GM19438 (cell line): Measurements from ENCODE around the gene FARS2.

ENCODE experiments used
- ATAC-seq: cut with Tn5 transposase; IDR thresholded peaks from one replicate; pipeline ENCODE4 v1.9.1; 2021; ENCODE audit warnings: low read depth; ENCODE audit not compliant: unreplicated experiment

Gene FARS2

DNA sequence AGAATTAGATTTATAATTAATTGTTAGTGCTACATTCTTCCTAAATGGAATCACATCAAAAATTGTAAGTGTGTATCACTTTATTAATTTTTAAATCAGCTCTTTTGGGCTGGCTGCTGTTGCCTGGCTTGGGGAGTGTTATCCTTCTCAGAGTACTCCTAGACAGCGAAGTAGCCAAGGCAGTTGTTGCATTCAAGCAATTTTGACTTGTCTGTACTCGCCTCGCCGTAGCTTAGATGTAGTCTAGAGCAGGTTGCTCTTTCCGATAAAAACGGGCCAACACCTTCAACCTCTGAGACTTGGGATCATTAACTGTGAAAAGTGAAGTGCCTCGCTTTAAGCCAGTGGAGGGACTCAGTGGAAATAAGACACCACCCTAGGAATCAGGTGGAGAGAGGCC, 151.3 kb downstream of the FARS2 start:
- ATAC-seq = no peak

DNA sequence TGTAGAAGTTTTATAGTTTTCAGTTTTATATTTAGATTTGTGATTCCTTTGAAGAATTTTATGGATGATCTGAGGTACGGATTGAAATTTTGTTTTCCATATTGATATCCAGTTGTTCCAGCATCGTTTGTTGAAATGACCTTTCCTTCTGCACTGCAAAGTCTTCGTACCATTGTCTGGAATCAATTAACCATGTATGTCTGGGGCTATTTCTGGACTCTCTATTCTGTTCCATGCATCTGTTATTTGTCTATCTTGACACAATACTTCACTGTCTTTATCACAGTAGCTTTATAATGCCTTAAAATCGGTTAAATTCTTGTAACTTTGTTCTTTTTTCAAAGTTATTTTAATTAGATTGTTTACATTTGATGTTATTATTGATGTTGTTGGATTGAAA, 154.9 kb downstream of the FARS2 start:
- ATAC-seq = no peak

DNA sequence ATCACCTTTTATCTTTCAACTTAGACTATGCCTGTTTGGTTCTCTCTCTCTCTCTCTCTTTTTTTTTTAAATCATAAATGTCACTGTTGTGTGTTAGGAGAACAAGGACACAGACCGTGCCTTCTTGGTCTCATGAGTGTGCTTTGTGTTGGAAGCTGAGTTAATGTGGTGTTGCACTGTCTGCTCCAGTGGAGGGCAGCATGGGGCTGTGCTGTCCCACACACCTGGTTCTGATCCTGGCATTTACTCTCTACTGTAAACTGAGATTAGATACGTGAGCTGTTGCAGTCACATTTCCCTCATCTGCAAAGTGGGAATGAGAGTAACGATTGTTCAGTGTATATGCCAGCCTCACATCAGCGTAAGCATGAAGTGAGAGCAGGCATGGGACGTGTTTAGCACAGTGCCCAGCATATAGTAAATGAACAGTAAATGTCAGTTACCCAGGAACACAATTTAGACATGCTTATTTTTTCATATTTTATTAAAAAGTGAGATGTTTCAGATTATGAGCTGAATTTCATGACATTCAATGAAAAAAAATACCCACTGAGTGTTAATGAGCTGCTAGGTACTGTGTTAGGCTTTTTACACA, 161.1 kb downstream of the FARS2 start:
- no peak for ATAC-seq

DNA sequence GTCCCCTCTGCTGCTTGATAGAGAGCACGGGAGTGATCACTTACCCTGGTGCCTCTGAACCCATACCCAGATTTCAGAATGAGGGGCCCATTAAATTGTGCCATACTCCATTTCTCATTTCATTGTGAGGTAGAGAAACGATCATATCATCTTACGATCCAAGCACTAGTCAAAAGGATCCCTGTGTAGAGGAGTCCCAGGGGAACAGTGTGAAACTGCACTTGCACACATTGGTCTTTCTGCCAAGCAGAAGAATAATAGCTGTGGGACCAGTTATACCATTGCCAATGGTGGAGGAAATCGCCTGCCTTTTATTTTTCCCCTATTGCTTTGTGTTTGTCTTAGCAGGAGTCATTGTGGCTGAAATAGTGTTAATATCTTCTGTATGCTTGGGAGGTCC, 161.9 kb downstream of the FARS2 start:
- no peak for ATAC-seq

DNA sequence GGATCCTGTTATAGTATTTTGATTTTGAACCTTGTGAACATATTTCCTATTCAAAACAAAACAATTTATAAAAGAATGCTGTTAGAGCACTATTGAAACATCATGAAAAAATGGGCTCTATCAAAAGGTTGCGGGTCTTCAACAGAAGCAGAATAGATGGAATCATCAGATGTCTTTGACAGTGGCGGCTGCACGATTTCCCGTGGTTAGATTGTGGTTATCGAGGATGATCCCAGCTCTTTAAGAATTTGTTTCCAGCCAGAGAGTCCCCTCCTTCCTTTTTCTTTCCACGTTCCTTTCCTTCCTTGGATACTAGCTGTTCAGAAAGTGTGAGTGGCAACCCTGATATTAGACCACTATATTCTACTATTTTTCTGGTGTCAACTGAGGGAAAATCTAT, 163.4 kb downstream of the FARS2 start:
- ATAC-seq = no peak

DNA sequence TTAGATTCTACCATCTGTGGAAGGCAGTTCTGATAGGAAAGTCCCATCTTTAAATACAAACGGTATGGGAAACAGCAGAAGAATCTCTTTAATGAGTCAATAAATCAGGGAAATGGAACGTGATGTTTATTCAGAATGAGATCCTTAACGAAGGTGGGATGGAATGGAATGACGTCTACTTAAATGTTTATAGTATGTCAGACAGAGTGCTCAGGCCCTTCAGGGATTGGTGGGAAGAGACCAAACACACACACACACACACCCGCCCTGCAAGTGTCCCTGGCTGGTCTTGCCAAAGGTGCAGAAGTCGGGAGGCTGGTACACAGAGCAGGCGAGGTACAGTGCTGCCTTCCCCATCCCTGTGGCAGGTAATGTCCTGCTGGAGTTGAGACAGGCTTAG, 164.0 kb downstream of the FARS2 start:
- no peak for ATAC-seq

DNA sequence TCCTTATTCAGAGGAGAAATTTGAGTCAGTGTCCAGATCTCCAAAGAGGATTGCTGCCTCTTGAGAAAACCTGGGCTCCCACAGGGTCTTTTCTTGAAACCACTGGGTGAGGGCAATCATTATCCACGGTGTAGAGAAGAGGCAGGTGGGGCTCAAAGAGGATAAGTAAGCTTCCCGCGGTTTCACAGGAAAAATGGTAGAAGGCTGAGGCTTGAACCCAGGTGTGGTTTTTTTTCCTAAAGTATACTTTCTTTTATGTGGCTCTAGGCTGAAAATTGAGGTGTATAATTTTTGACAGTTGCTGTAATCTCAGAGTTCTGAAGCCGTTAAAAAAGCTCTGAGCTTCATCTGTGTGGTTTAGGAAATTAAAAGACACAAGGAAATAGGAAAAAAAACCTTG, 164.5 kb downstream of the FARS2 start:
- ATAC-seq = no peak

DNA sequence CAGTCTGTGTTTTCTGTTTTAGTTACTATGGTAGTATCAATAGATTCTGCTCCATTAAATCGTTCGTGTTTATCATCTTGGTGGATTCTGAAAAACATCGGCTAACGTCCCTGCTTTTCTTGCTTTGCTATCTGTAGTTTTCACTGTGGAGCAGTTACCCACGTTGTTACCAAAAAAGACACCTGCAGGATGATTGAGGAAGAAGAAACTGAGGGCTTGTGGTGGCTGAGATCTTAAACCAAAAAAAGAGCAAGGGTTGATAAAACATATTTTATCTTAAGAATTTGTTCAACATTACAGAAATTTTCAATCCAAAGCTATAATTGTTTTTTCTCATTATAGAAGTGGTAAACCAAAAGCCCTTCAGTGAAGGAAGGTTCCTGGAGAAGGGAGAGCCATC, 166.3 kb downstream of the FARS2 start:
- ATAC-seq = no peak

DNA sequence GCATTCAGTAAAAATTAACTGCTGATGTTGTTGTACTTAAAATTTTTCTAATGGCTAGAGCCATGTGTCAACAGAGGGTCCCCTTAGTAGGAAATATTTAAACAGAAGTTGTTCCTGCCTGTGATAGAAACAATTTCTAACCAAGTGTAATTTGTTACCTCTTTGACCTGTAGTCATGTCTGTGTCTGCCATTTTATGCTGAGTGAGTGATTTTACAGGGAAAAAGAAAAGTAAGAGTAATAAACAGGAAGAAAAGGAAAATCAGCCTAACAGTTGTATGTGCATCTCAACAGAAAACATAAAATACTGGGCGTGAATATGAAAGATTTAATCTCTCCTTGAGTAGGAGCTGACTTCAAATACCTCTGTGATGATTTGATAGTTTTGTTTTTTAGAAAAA, 172.0 kb downstream of the FARS2 start:
- no peak for ATAC-seq

DNA sequence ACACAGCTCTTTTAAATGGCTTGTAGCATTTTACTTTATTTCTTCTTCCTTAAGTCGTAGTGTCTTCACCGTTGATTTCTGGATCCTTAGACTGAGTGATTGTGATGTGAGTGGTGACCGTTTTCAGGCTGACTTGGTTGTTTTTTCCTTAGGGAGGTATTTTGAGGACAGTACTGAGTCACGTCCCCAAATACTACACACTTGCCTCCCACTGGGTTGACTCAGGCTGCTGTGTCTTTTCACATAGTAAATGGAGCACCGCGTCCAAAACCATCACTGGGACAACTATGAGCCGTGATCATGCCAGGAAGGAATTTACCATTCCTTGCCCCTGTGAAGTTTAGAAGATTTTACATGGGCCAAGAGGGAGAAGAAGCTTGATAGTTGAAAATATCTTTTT, 174.1 kb downstream of the FARS2 start:
- no peak for ATAC-seq

DNA sequence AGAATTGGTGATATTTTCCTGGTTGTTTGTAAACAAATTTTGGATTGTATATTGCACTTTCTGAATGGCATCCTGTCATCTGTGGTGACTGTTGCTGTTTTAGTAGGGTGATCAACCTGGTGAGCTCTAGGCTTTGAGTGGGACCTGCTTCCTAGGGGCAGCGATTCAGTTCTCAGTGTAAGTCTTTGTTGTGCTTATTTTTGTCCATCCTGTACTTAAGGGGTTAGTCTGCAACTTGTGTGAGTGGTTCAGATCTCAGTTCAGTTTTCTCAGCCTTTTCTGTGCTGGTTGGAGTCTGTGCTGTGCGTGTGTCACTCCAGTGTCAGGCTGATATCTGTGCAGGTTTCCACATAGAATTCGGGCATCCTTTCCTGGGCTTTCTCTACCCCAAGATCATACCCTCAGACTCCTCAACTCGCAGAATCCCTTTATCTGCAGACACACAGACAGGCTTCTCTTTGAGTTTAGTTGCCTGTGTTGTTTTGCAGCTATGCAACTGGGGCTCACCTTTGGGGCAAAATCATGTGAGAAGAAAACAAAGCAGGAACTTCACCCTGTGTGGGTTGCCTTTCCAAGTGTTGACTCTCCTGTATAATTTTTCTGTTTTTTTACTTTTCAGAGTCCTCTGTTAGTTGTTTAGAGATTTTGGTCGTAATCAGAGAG, 177.7 kb downstream of the FARS2 start:
- ATAC-seq = no peak

DNA sequence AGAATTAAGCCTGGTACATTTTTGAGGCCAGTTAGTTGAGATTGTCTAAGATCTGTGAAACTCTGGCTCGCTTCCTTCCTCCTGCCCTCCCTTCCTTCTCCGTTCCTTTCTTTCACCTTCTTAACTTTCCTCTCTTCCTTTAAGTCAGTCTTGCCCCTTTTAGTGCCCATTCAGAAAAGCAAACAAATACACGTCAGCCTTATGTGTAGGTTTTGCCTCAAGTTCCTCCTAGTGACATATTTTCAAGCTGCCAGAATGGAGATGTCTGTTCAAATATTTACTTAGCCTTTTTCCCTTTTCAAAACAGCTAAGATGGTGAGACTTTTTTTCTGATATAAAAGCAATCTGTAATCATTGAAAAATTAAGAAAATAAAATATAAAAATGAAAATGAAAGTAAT, 178.4 kb downstream of the FARS2 start:
- ATAC-seq = no peak

DNA sequence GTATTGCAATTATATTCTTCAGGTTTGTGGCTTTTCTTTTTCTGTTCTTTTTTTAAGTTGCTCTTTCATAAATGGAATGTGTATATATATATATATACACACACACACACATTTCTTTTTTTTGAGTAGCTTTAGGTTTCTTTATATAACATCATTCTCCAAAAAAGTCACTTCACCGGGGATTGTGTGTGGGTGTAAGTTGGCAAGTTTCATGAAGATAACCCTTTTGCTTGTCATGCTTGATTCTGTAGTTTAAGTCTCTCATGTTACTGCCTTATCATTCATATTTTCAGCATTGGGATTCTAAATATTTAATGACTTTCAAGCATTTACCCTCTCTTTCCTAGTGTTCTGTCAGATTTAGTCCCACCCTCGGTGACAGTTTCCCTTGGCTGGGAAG, 181.0 kb downstream of the FARS2 start:
- ATAC-seq = no peak

DNA sequence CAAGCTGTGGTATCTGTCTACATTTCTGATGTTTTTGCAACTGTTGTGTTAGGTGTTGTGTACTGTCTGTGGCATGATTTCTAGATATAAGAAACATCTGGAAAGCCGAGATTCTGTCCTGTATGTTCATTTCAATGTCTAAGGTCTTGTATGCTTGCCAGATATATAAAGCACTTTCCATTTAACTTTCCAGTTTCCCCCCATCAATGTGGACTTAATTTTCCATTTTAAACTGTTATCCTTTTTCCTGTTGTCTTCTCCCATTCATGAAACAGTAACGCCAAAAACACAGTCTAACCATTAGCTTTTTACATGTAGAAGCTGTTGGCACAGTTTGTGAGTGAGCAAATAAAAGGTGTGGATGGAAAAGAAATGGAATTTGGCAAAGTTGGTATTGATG, 181.6 kb downstream of the FARS2 start:
- ATAC-seq = no peak

DNA sequence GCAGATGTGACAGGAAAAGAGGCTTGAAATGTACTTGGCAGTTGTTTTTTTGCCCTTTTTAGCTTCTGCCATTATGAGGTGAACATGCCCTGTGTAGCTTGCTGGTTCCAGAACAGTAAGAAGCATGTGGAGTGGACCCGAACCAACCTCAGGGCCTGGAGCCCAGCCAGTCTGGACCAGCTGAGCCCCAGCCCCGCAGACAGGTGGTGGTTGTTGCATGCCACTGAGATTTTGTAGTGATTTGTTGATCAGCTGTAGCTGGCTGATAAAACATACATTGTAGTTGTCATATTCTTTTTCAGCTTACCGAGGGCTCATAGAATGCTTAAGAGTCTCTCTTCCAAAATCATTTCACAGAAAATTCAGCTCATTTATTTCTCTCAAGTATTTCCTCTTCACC, 182.2 kb downstream of the FARS2 start:
- ATAC-seq = no peak

DNA sequence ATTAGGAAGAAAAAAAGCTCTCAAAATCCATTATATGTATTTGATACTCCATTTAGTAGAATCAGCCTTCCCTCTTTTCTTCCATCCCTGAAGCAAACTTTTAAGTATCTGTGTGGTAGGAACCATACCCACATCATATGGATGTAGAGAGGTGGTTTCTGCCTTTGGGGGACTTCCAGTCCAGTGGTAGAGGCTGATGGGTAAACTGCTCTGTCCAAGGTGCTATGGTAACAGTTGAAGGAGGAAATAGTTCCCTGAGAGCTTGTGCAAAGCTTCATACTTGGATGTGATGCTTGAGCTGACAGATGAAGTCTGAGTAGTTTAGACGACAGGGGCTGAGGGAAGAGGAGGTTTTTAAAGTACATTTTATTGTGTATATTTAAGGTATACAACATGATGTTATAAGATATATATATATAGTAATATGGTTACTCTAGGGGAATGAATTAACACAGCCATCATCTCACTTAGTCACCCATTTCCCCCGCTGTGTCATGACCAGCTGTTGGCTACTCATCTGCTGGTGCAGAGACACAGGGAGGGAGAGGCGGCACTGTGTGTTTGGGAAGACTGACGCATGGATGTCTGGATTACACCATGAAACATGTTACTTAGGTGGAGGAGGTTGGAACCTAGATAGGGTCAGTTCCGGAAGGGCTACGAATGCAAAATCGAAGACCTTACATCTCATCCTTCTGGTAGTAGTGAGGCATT, 185.2 kb downstream of the FARS2 start:
- no peak for ATAC-seq

DNA sequence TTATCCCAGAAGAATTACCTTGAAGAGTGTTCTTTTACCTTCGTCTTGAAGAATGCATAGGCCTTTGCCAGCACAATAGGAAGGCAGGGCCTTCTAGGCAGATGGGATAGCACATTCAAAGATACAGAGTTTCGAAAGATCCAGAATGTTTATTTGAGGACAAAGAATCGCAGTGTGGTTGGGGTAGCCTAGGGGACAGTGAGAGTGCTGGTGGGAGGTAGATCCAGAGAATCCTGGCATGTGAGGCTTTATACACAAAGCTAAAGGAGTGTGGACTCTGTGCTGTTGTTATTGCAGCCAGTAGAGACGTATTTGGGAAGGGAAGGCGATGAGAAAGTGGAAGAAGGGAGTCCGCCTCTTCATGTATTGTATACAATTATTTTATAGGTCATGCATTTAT, 186.6 kb downstream of the FARS2 start:
- ATAC-seq = no peak

DNA sequence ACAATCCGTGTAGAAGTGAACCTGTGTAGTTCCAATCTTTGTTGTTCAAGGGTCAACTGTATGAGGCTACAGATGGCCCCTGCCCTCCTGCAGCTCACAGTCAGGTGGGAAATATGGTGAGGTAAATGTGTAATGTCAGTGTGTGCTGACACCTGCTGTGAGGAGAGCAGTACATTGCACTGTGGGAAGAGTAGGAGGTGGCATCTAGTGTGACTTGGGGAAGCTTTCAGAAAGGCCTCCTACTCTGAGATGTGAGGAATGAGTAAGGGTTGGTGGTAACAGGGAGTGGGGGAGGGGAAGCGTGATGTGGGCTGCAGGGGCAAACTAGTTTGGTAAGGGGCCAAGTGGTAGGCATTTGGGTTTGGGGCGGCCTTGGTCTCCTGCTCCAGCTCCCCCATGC, 188.8 kb downstream of the FARS2 start:
- no peak for ATAC-seq

DNA sequence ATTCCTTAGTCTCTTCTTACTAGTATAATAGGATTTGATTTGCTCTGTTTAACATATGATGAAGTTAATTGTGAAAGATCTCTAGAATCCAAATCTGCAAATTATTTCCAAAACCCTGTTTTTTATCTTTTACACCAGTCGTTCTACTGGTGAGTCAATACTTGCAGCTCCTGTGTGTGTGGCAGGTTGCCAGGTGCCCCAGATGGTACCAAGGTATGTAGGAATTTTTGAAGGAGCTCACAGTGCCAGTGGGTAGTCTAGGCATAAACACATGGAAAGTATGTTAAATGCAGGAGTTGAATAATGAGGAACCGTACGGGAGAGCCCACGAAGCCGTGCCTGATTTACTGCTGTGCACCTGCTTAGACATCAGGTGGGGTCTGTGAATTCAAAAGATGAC, 192.2 kb downstream of the FARS2 start:
- no peak for ATAC-seq

DNA sequence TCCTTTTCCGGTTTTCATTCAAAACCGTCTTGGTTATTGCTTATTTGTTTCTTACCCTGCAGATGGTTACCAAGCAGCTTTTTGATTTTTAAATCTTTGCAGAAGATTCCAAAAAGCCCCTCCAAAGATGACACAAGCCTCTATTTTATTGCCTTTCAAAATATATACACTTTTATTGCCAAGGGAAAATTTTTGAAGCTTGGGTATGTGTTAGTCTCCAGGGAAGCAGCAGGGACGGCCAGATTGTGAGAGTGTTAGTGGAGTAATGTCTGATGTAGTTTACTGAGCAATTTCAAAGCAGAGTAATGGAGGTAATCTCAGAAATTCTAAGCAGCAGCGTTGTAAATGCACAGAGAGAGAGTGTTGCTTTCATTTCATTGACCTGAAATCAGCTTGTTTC, 193.8 kb downstream of the FARS2 start:
- ATAC-seq = no peak

DNA sequence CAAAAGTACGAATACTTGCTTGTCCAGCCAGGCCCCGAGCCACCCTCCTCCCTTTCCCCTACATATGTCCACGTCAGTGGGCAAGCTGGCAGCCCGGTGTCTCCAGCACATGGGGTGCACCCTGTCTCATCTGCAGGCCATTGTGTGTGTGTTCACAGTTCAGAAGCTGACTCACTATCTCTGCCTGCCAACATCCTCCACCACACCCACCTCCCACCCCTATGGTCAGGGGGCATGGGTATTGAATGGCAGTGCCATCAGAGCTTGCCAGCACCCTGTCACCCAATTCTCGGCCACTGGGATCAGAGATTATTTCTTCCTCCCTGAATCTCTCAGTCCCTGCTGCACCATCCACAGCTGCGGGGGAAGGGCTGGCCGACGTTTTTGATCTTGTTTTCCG, 195.7 kb downstream of the FARS2 start:
- no peak for ATAC-seq

DNA sequence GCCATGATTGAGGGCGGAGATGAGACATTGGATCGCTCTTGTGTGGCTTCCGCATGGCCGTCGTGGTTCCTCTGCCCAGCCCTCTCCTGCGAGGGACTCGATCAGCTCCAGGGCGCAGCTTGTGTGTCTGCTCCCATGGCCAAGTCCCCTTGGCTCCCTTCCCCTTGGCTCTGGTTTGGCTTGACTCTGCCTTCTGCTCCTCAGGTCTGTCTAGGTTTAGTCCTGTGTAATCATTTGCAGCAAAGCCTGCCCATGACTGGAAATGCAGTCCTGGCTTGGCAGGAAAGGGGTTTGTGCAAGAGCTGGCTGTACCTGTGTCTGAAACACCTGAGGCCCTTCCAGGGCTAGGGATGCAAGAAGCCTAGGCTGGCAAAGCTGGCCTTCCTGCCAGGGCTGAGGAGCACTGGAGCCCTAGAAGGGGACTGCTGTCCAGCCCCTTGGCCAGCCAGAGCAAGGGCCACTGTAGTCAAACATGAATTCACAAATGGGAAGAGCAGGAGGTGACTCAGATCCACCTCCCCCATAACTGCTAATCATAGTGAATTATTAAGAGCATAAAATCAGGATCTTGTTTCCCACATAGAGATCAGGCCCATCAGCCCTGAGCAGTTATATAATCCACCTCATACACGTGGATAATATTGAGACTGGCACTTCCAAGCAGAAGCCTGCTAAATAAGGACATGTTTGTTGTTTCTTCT, 196.8 kb downstream of the FARS2 start:
- ATAC-seq = no peak
